ENCODE measurements around the gene SNX10. TPM values are rescaled to one million over a fixed set of nuclear protein-coding genes. Genes with fewer than 3 reads are reported as not detected.

The SNX10 gene
- total RNA-seq, 1 donor from 2014 or later = 9.4 TPM

- DNase-seq = no peak
Observed at GRCh38 chr7:26337232-26337865, 45.7 kb downstream of the SNX10 start.

DNA sequence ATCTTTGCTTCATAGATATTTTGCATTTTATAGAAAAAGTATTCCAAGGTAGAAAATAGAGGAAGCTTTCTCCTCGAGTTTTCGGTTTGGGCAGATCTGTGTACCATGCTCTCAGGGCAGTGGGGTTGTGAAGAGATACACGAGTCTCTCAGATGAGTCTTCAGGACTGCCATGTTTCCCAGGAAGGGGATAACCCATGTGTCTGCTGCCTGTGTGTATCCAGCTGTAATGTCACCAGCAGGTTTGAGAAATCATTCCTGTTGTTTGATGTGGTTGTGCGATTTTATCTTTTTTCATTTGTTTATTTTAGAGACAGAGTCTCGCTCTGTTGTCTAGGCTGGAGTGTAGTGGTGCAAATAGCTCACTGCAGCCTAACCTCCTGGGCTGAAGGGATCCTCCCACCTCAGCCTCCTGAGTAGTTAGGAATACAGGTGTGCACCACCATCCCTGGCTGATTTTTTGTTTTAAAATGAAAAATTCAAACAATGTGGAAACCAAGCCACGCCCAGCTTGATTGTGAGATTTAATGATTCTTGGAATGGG lies 48.9 kb downstream of the SNX10 start:
- DNase-seq = no peak

DNA sequence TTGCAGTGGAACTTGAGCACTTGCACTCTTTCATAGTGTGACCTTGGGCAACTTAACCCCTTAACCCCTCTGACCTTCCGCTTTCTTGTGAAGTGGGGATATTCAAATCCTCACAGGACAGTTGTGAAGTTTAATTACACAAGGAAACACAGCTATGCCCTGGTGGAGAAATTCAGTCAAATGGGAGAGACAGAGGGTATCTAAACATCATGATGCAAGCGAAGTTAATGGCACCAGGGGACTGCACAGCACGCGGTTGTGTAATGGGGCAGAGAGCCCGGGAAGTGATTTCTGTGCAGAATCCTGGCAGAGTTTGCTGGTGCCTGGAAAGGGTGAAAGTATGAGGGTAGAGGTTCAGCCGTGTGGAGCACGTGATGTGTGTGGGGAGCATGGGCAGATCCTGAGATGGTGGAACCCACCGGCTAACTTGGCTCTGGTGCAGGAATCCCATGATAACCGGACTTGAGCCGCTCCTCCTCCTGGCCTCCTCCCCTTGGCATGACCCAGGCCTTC lies 51.7 kb downstream of the SNX10 start:
- DNase-seq = no peak

- no peak for DNase-seq
Observed at GRCh38 chr7:26343837-26344236, 52.2 kb downstream of the SNX10 start.

GRCh38 chr7:26345202-26345601 lies 53.5 kb downstream of the SNX10 start:
- DNase-seq = no peak

DNA sequence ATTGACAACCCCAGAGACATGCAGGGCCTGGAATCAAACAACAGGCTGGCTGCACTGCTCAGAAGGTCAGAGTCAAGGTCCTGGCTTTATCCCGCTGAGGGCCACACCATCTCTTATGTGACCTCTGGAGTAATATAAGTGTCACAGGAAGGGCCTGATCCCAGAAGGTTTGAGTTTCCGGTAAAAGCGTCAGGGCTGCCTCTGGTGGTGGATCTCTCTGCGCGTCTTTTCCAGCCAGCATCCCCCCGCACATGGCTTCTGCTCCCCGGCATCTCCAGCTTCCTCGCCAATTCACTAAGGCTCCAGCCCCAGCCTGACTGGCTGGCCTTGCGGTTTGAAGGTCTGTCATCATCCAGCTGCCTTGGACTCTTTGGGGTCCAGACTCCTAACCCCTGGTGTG lies 54.2 kb downstream of the SNX10 start:
- no peak for DNase-seq

DNA sequence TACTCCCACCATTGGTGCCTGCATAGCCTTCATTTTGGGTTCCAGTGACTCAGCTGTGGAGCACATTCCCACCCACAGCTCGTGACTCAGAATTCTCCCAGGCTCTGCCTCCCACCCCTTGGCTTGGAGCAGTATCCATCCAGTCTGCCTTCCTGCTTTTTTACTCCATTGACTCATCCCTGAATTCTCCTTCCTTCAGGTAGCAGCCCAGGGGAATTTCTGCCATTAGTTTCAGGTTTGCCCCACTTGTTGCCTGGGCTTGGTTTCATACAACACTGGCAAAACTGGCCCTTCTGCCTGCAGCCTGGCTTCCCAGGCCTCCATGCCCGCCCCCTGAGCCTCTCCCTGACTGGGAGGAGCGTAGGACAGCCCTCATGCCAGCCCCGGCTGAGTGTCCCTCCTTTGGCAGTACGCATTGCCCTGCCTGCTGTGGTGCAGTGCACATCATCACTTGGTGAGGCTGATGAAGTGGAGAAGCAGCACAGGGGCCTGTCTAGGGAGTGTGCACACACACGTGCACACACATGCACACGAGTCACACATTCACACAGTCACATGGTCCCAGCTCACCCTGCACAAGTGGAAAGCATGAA lies 55.0 kb downstream of the SNX10 start:
- no peak for DNase-seq

GRCh38 chr7:26348234-26348851 lies 56.7 kb downstream of the SNX10 start:
- no peak for DNase-seq

- DNase-seq = no peak
Observed at GRCh38 chr7:26349005-26349915, 57.6 kb downstream of the SNX10 start.

GRCh38 chr7:26351171-26351570 lies 59.5 kb downstream of the SNX10 start:
- DNase-seq = no peak

DNA sequence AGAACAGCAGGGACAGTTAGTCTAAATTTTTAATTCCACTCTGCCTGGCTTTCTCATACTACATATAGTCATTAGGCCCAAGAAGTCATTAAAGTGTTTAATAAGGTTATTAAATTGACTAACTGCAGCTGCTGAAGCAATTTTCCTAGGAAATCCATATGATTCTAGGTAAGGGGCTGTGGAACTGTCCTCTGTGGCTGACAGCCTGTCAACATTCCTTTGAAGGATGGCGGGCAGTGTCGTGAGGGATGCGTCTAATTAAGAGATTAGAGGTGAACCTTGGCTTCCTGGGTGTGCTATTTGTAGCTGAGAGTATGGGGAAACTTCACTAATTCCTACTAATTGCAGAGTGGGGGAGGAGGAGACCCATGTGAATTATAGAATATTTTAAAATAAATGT lies 64.6 kb downstream of the SNX10 start:
- DNase-seq = no peak

GRCh38 chr7:26356929-26357798 lies 65.5 kb downstream of the SNX10 start:
- no peak for DNase-seq

DNA sequence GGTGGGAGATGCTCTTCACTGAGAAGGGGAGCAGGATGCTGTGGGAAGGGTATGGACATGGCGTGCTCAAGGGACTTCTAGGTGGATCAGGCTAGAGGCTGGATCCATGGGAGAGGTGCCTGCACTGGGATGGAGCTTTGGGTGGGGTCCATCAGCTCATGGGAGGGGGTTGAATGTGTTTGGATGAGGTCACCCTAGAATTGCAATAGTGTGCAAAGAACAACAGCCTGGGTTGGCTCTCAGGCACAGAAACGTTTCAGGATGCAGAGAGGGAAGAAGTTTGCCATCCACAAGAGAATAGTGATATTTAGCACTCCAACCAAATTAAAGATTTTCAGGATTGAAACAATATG lies 66.1 kb downstream of the SNX10 start:
- DNase-seq = no peak

GRCh38 chr7:26360650-26361049 lies 69.0 kb downstream of the SNX10 start:
- DNase-seq = no peak

- no peak for DNase-seq
Observed at GRCh38 chr7:26361637-26362036, 70.0 kb downstream of the SNX10 start.

- DNase-seq = no peak
Observed at GRCh38 chr7:26363465-26363864, 71.8 kb downstream of the SNX10 start.

GRCh38 chr7:26365077-26365900 lies 73.6 kb downstream of the SNX10 start:
- peak; percentile 86 for DNase-seq

DNA sequence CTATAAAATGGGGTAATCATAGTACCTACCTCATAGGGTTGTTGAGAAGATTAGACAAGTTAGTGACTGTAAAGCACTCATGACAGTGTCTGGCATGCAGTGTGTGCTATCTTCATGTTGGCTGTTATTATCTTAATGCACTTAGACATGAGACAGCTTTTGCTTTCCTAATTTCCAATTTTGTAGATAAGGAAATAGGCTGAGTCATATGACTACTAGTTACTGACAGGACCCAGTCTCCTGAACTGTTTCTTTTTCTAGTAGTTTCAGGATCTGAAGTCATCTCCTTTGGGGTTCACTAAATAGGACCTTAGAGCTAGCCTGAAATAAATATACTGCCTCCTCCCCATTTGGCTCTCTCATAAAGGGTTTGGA lies 74.2 kb downstream of the SNX10 start:
- no peak for DNase-seq

GRCh38 chr7:26367219-26367711 lies 75.6 kb downstream of the SNX10 start:
- DNase-seq = no peak

DNA sequence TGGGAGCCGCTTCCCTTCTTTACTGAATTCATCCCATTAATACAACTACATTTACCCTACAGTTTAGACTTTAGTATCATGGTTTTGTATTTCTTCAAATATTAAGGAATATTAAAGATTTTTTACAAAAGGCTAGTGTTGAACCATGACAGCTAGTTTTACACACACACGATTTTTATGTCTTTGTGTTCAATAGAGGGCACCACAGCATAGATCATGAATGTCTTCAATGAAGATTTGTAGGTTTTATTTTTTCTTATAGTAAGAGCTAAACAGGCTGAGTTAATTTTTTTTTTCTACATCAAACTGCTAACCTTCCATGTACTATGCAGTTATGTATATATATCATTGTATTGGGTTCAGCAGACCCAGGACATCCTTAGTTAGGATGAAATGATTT lies 76.9 kb downstream of the SNX10 start:
- peak; percentile 28 for DNase-seq

DNA sequence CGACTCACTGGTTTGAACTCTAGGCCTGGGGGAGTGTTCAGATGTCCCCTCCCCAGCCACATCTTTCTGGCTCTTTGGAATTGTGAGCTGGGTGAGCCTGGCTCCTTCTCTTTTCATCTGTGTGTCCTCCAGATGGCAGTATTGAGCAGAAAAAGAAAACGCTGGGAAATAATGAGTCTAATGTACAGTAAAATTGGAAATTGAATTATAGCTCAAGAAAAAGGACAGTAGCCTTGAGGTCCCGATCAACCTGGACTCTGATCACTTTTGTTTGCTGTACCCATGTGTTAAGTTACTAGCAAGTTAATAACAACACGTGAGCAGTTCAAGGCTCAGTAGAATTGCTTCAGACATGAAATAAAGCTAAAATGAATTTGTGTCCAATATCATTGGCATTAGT lies 77.9 kb downstream of the SNX10 start:
- peak; percentile 81 for DNase-seq
